GM12875 (cell line): ENCODE measurements around the gene OR5A2.

ENCODE experiments used
- H3K4me3 ChIP-seq: one replicate; pipeline ENCODE4 v1.5.1; 2011; ENCODE audit warnings: low read depth, low read length, control low read depth
- CTCF ChIP-seq: IDR thresholded peaks from 2 replicates; pipeline ENCODE4 v1.5.1; 2011; ENCODE audit warnings: low read depth, mild to moderate bottlenecking, control low read depth, inconsistent platforms, low read length, moderate library complexity, borderline replicate concordance; ENCODE audit not compliant: insufficient read depth

Gene OR5A2

GRCh38 chr11:59417023-59417422 lies 9.2 kb downstream of the OR5A2 start:
- no peak for TF ChIP-seq CTCF
- no peak overlapping the region for H3K4me3 ChIP-seq

- TF ChIP-seq CTCF = no peak
- H3K4me3 ChIP-seq = no peak overlapping the region
These were observed 9.6 kb downstream of the OR5A2 start for GRCh38 chr11:59416613-59417012.

- no peak for TF ChIP-seq CTCF
- H3K4me3 ChIP-seq = no peak overlapping the region
These were observed 11.1 kb downstream of the OR5A2 start for GRCh38 chr11:59415111-59415510.

- TF ChIP-seq CTCF = no peak
- no peak overlapping the region for H3K4me3 ChIP-seq
These were observed 12.6 kb downstream of the OR5A2 start for GRCh38 chr11:59413646-59414045.

- no peak for TF ChIP-seq CTCF
- H3K4me3 ChIP-seq = no peak overlapping the region
These were observed 22.7 kb downstream of the OR5A2 start for GRCh38 chr11:59403546-59403945.

- no peak overlapping the region for H3K4me3 ChIP-seq
- no peak for TF ChIP-seq CTCF
These were observed 25.0 kb downstream of the OR5A2 start for GRCh38 chr11:59401262-59401552.

- no peak overlapping the region for H3K4me3 ChIP-seq
- TF ChIP-seq CTCF = no peak
These were observed 25.6 kb downstream of the OR5A2 start for GRCh38 chr11:59400461-59401261.
